Right cardiac atrium (tissue), 5 donors: ENCODE data around the gene SEPTIN5. TPM values are rescaled to one million over a fixed set of nuclear protein-coding genes. Genes with fewer than 3 reads are reported as not detected.
A peak's percentile ranks its signal among the peaks of the same experiment; 100 is the strongest.
"Not testable (repeated sequence)": the region's sequence is repeated elsewhere in the genome, so short reads cannot be mapped to it uniquely, and the experiment has no call there.

Experiments
- ATAC-seq, 2 donors: fragments of 200-7000 bp; cut with Tn5 transposase; one replicate each; pipeline versions ENCODE4 v1.8.0 to v1.9.1; 2020; ENCODE audit warnings: moderate library complexity in 2 of 2, mild to moderate bottlenecking in 1 of 2
- DNase-seq, 3 donors: peaks; one replicate each; pipeline ENCODE4 v3.0.0-alpha.2; 2020
- H3K27ac ChIP-seq: one replicate; pipeline ENCODE4 v1.5.1; 2013; ENCODE audit warnings: mild to moderate bottlenecking, low read length, control low read depth, moderate library complexity
- H3K27me3 ChIP-seq: one replicate; pipeline ENCODE4 v1.6.1; 2013; ENCODE audit not compliant: control insufficient read depth, insufficient read depth
- H3K4me1 ChIP-seq: one replicate; pipeline ENCODE4 v1.6.1; 2013; ENCODE audit warnings: low read length; ENCODE audit not compliant: control insufficient read depth, insufficient read depth
- H3K4me3 ChIP-seq: one replicate; pipeline ENCODE4 v1.5.1; 2013; ENCODE audit warnings: low read length, control low read depth
- H3K9me3 ChIP-seq: one replicate; pipeline ENCODE4 v1.6.1; 2013; ENCODE audit warnings: low read length; ENCODE audit not compliant: control insufficient read depth
- WGBS: extraction: QIAGEN DNeasy Blood & Tissue Kit; methylation state at CpG from one replicate; pipeline ENCODE4 v1.1.7; 2013; 5-methylcytosine and 5-hydroxymethylcytosine counted together
- intact Hi-C, 4 donors: fragments of 100-400 bp; cut with DNase I; formaldehyde crosslinking; loops; one replicate each; pipeline versions ENCODE4 v1.11.0 to v1.14.0; 2022 to 2023
- polyA plus RNA-seq: library from polyadenylated mRNA; stranded (reverse); fragments of 200-250 nt; gene quantifications from one replicate; pipeline ENCODE4 v1.2.3, GENCODE V29; 2013
- total RNA-seq, 4 donors: library from RNA; stranded (reverse); fragmentation: NEBNext Ultra II Directional; extraction: Animal tissue kit (Norgen Biotek cat#: 25700); gene quantifications; one replicate each; pipeline ENCODE4 v1.2.1, GENCODE V29; 2021
- donor health status: healthy with polysubstance abuse.
- donor health status: DM: no; HTN: yes; CAD: no.
- donor health status: DM: no; HTN: no; CAD: no.
- donor health status: DM: no; HTN: yes; CAD: no; lungs with severe emphysema.
- donor health status: DM: yes; HTN: yes; CAD: no.

The SEPTIN5 gene
- total and polyA plus RNA-seq, 5 donors: 143 to 264 (median 227) TPM

DNA sequence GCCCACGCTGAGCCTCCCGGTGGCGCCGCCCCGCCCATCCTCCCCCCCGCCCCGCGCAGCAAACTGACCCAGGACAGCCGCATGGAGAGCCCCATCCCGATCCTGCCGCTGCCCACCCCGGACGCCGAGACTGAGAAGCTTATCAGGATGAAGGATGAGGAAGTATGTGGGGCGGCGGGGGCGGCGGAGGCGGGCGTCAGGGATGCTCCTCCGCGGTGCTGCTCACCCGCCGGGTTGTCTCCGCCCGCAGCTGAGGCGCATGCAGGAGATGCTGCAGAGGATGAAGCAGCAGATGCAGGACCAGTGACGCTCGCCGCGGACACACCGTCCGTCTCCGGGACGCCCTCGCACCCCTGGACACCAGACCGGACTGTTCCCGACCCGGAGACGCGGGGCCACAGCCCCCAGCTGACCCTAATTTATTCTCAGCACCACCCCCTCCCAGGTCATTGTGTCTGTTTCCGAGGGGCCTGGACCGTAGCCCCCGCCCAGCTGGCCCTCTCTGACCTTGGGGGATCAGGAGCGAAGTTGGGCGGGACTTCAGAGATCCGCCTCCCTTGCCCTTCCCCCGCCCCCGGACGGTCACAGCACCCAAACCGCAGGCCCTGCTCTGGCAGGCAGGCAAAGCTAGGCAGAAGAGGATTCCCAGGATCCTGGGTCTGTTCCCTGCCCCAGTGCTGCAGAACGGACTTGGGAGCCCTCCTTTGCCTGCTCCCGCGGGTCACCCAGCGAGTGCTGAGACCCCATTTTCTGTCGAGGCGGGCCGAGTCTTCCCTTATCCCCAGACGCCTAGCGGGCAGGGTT, 8.1 kb downstream of the SEPTIN5 start:
- H3K27me3 ChIP-seq: no peaks in the 10 kb centered on the region
- WGBS: 54% methylated on average over 60 of the region's 60 CpGs
- H3K9me3 ChIP-seq: no peaks in the 10 kb centered on the region
- peak overlapping the region; percentile 19 for H3K27ac ChIP-seq
- no peaks in the 10 kb centered on the region for H3K4me1 ChIP-seq
- intact Hi-C loops: no loop called here
- DNase-seq: peak; percentile 21 to 78 (median 57)
- ATAC-seq: no peak
- no peak overlapping the region for H3K4me3 ChIP-seq

DNA sequence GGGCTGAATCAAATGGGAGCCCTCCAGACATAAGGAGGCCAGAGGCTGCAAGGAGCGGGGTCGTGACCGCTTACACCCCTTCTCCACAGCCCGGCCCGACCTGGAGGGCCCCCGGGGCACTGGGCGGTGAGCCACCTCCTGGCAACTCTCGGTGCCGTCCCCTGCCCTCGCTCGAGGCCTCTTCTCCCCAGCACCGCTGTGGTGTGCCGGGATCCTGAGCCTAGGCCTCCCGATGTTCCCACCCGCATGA, 8.6 kb downstream of the SEPTIN5 start:
- Histone ChIP-seq H3K9me3 (no peaks in the 10 kb centered on the region), H3K4me3 (no peak overlapping the region), H3K4me1 (no peaks in the 10 kb centered on the region), H3K27ac (peak overlapping the region; percentile 19), H3K27me3 (no peaks in the 10 kb centered on the region)
- DNase-seq: peak in 1 of 3 donors; percentile 67
- ATAC-seq: peak in 1 of 2 donors; percentile 4
- WGBS: 41% methylated on average over 15 of the region's 15 CpGs
- intact Hi-C loops: no loop called here

DNA sequence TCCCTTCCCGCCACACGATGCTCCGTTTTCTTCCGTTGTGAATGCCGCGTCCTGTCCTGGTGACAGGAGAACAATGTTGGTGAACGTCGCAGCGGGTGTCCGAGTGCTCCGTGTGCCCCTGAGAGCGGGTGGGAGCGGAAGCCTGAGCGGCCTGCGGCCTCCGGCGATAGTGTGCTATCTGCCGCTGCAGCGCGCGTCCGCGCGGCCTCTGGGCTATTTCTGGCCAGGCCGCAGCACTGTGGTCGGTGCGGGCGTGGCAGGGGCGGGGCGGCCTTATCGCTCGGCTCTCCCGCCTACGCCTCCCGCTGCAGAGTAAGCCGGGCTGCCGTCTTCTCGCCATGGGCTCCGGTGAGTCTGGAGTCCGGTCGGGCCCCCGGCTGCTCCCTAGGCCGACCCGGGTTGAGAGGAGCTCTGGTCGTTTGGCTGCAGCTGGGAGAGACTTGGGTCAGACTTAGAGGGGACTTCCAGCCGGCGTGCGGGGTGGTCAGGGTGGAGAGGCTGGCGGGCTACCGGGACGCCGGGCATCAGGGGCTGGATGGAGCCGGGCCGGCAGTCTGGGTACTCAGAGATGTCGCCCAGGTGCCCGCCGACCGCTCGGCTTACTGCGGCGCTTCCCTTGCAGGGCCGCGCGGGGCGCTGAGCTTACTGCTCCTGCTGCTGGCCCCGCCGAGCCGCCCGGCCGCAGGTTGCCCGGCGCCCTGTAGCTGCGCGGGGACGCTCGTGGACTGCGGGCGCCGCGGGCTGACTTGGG, 9.1 kb downstream of the SEPTIN5 start, which contains the start of gene GP1BB:
Gene GP1BB, plus strand, starts transcription at position 308 of the 751 bp plus-strand sequence. Its CDS starts 31 bp downstream, at position 339.
- no peaks in the 10 kb centered on the region for H3K27me3 ChIP-seq
- H3K4me3 ChIP-seq: peak within 1 kb of the TSS; percentile 1
- no peaks in the 10 kb centered on the region for H3K4me1 ChIP-seq
- peak; percentile 65 to 89 (median 85) for DNase-seq
- intact Hi-C loops: no loop called here
- ATAC-seq: peak; percentile 64 to 73
- 32% methylated on average over 80 of the region's 80 CpGs for WGBS
- H3K9me3 ChIP-seq: no peaks in the 10 kb centered on the region
- H3K27ac ChIP-seq: peak within 1 kb of the TSS; percentile 19

DNA sequence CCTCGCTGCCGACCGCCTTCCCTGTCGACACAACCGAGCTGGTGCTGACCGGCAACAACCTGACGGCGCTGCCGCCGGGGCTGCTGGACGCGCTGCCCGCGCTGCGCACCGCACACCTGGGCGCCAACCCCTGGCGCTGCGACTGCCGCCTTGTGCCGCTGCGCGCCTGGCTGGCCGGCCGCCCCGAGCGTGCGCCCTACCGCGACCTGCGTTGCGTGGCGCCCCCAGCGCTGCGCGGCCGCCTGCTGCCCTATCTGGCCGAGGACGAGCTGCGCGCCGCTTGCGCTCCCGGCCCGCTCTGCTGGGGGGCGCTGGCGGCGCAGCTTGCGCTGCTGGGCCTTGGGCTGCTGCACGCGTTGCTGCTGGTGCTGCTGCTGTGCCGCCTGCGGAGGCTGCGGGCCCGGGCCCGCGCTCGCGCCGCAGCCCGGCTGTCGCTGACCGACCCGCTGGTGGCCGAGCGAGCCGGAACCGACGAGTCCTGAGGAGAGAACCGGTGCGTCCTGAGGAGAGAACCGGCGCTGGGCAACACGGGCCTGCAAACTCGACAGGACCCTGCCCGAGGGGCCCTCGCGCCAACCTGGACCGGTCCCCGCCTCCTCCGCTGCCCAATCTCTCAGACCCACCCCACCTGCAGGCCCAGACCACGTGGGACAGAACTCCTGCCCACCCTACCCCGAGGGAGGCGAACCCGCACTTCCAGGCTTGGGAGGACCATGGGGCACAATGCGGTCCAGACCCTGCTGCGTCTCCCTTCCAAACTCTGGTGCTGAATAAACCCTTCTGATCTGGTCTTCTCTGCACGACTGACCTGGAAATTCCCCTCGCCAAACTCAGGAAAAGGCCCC, 9.9 kb downstream of the SEPTIN5 start:
- DNase-seq (peak in 2 of 3 donors; percentile 68 to 74), ATAC-seq (no peak)
- Histone ChIP-seq H3K27me3 (no peaks in the 10 kb centered on the region), H3K4me3 (no peak overlapping the region), H3K4me1 (no peaks in the 10 kb centered on the region), H3K27ac (peak overlapping the region; percentile 10), H3K9me3 (no peaks in the 10 kb centered on the region)
- intact Hi-C loops: no loop called here
- WGBS: 36% methylated on average over 89 of the region's 89 CpGs

DNA sequence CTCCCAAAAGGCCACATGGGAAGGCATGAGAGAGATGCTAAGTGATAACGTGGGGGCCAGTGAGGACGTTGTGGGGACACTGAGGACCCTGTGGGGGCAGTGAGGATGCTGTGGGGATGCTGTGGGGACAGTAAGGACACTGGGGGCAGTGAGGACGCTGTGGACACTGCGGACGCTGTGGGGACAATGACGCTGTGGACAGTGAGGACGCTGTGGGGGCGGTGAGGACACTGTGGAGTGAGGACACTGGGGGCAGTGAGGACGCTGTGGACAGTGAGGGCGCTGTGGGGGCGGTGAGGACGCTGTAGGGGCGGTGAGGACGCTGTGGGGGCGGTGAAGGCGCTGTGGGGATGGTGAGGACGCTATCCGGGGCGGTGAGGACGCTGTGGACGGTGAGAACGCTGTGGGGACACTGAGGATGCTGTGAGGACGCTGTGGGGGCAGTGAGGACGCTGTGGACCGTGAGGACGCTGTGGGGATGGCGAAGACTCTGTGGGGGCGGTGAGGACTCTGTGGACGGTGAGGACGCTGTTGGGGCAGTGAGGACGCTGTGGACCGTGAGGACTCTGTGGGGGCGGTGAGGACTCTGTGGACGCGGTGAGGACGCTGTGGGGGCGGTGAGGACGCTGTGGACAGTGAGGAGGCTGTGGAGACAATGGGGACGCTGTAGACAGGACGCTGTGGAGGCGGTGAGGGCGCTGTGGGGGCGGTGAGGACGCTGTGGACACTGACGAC, 10.8 kb downstream of the SEPTIN5 start:
- ATAC-seq (no peak), DNase-seq (no peak)
- H3K9me3 ChIP-seq: no peaks in the 10 kb centered on the region
- 67% methylated on average over 45 of the region's 45 CpGs for WGBS
- intact Hi-C loops: no loop called here
- H3K4me1 ChIP-seq: no peaks in the 10 kb centered on the region
- no peaks in the 10 kb centered on the region for H3K27me3 ChIP-seq
- no peak overlapping the region for H3K4me3 ChIP-seq
- H3K27ac ChIP-seq: no peak overlapping the region

DNA sequence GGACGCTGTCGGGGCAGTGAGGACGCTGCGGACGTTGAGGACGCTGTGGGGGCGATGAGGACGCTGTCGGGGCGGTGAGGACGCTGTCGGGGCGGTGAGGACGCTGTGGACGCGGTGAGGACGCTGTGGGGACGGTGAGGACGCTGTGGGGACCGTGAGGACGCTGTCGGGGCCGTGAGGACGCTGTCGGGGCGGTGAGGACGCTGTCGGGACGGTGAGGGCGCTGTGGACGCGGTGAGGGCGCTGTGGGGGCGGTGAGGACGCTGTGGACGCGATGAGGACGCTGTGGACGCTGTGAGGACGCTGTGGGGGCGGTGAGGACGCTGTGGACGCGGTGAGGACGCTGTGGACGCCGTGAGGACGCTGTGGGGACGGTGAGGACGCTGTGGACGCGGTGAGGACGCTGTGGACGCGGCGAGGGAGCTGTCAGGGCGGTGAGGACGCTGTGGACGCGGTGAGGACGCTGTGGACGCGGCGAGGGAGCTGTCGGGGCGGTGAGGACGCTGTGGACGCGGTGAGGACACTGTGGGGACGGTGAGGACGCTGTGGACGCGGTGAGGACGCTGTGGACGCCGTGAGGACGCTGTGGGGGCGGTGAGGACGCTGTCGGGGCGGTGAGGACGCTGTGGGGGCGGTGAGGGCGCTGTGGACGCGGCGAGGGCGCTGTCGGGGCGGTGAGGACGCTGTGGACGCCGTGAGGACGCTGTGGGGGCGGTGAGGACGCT, 11.9 kb downstream of the SEPTIN5 start:
- H3K4me3 ChIP-seq, H3K27me3 ChIP-seq, ATAC-seq, H3K9me3 ChIP-seq, H3K27ac ChIP-seq, intact Hi-C loops, H3K4me1 ChIP-seq, DNase-seq: not testable (repeated sequence)
- WGBS: 85% methylated on average over 96 of the region's 96 CpGs

DNA sequence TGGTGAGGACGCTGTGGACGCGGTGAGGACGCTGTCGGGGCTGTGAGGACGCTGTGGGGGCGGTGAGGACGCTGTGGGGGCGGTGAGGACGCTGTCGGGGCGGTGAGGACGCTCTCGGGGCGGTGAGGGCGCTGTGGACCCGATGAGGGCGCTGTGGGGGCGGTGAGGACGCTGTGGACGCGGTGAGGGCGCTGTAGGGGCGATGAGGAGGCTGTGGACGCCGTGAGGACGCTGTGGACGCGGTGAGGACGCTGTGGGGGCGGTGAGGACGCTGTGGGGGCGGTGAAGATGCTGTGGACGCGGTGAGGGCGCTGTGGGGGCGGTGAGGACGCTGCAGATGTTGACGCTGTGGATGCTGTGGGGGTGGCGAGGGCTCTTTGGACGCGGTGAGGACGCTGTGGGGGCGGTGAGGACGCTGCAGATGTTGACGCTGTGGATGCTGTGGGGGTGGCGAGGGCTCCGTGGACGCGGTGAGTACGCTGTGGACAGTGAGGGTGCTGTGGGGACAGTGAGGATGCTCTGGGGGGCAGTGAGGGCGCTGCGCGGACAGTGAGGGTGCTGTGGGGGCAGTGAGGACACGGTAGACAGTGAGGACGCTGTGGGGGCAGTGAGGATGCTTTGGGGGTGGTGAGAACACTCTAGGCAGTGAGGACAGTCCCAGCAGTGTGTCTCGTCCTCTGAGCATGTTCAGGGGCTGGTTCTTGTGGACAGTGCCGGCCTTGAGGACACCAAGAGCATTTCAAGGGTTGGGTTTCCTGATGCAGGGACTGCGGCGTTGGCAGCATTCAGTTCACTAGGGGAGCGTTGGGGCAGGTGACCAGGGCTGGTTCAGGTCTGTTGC, 13.2 kb downstream of the SEPTIN5 start:
- H3K4me1 ChIP-seq: no peaks in the 10 kb centered on the region
- H3K9me3 ChIP-seq: no peaks in the 10 kb centered on the region
- H3K4me3 ChIP-seq: no peak overlapping the region
- 64% methylated on average over 61 of the region's 61 CpGs for WGBS
- intact Hi-C loops: no loop called here
- no peak for DNase-seq
- ATAC-seq: no peak
- no peak overlapping the region for H3K27ac ChIP-seq
- H3K27me3 ChIP-seq: no peaks in the 10 kb centered on the region

DNA sequence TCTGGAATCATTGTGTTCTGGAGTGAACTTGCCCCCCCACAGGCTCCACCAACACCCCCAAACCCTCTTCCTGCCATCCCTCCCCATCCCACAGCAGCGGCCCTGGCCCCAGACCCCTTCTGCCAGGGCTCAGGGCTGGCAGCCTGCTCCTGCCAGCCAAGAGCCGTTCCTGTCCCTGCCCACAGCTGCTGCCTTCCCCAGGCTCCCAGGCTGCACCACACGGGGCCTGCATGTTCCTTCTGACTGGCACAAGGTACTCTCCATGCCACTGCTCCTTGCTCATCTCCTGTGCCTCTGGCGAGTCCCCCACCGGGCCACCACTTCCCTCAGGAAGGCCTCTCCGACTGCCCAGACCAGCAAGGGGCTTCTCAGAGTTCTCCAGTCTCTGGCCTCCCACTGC, 14.0 kb downstream of the SEPTIN5 start:
- no peak for DNase-seq
- 72% methylated on average over 6 of the region's 6 CpGs for WGBS
- intact Hi-C loops: no loop called here
- no peak overlapping the region for H3K27ac ChIP-seq
- H3K4me1 ChIP-seq: no peaks in the 10 kb centered on the region
- ATAC-seq: no peak
- no peak overlapping the region for H3K4me3 ChIP-seq
- no peaks in the 10 kb centered on the region for H3K9me3 ChIP-seq
- H3K27me3 ChIP-seq: no peaks in the 10 kb centered on the region

DNA sequence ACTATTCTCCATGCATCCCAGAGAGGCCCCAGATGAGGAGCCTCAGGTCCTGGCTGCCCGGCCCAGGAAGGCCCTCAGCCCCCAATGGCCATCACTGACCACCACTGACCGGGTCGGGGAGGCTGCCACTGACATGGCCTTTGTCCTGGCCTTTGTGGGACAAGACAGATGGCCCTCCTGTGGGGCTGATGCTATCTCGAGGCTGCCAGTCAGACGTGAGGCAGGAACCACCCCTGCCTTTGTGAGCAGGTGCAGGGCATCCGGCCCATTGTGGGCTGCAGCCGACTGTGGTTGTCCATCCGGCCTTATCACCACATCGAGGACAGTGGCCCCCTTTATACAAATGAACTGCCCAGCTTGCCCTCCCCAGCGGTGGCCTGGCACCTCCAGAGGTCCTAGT, 14.5 kb downstream of the SEPTIN5 start:
- intact Hi-C loops: no loop called here
- ATAC-seq (no peak), DNase-seq (no peak)
- H3K27me3 ChIP-seq: no peaks in the 10 kb centered on the region
- H3K4me3 ChIP-seq: no peak overlapping the region
- no peaks in the 10 kb centered on the region for H3K4me1 ChIP-seq
- no peaks in the 10 kb centered on the region for H3K9me3 ChIP-seq
- no peak overlapping the region for H3K27ac ChIP-seq
- 69% methylated on average over 10 of the region's 10 CpGs for WGBS
